ENCODE results near the gene USP40. TPM values are rescaled to one million over a fixed set of nuclear protein-coding genes. Genes with fewer than 3 reads are reported as not detected.

The USP40 gene
- total and polyA plus RNA-seq, 2 experiments from 2014 or later: 5.7 to 11.7 TPM

- DNase-seq (ENCODE audit: low spot score) (no peak), ATAC-seq (no peak)
- Histone ChIP-seq H4K20me1 (replicated peaks; ENCODE audit: insufficient read depth) (no peaks in the 10 kb centered on the region), H3K79me2 (replicated peaks; ENCODE audit: insufficient read depth) (no peaks in the 10 kb centered on the region), H3F3A (replicated peaks; ENCODE audit: low read depth) (no peaks in the 10 kb centered on the region), H2AFZ (no peak overlapping the region), H3K9me2 (ENCODE audit: insufficient read depth) (no peaks in the 10 kb centered on the region), H3K4me3 (no peak overlapping the region), H3K4me2 (no peak overlapping the region), H3K27me3 (ENCODE audit: insufficient read depth) (no peaks in the 10 kb centered on the region), H3K36me3 (ENCODE audit: insufficient read depth) (no peaks in the 10 kb centered on the region), H3K4me1 (ENCODE audit: insufficient read depth) (no peaks in the 10 kb centered on the region), H3K27ac (ENCODE audit: low read depth) (no peak overlapping the region)
- no peak overlapping the region for H3K4me3 Mint-ChIP-seq
- H3K4me1 Mint-ChIP-seq: no peaks in the 10 kb centered on the region; the same call in 2 of the 3 replicates
- peaks cover 2% of the 10 kb centered on the region for H3K27me3 Mint-ChIP-seq (ENCODE audit: insufficient read depth, low read depth, poor library complexity)
- peaks cover 4% of the 10 kb centered on the region; the same call in 1 of the 3 replicates for H3K9me3 Mint-ChIP-seq
- H3K27ac Mint-ChIP-seq: no peak overlapping the region; the same call in 1 of the 2 replicates
- H3K36me3 Mint-ChIP-seq (ENCODE audit: low read depth): peaks cover 17% of the 10 kb centered on the region
- TF ChIP-seq ZNF331 (CRISPR knock-in tag; IDR thresholded peaks at IDR 0.05; ENCODE audit: low read depth): no peak
- no peak for TF ChIP-seq JUNB (IDR thresholded peaks at IDR 0.05; ENCODE audit: unreplicated experiment)
- no peak for TF ChIP-seq EZH2 (IDR thresholded peaks at IDR 0.05; ENCODE audit: low read depth, unreplicated experiment)
- no peak for TF ChIP-seq ZNF114 (CRISPR knock-in tag; IDR thresholded peaks at IDR 0.05)
- no peak for TF ChIP-seq EZH2phosphoT487 (IDR thresholded peaks at IDR 0.05; ENCODE audit: unreplicated experiment)
- TF ChIP-seq CTCF (conservative IDR thresholded peaks at IDR 0.05; ENCODE audit: low read depth in 2 of 2): no peak
- TF ChIP-seq STAT1 (IDR thresholded peaks at IDR 0.05; ENCODE audit: unreplicated experiment): no peak
- no peak for TF ChIP-seq NANOG (IDR thresholded peaks at IDR 0.05; ENCODE audit: borderline replicate concordance)
- TF ChIP-seq CREB1 (CRISPR knock-in tag; IDR thresholded peaks at IDR 0.05; ENCODE audit: low read depth): no peak
- no peak for TF ChIP-seq ETS1 (IDR thresholded peaks at IDR 0.05)
- no peak for TF ChIP-seq REST (IDR thresholded peaks at IDR 0.05; ENCODE audit: unreplicated experiment)
- no peak for TF ChIP-seq ZNF462 (CRISPR knock-in tag; IDR thresholded peaks at IDR 0.05)
- no peak for TF ChIP-seq POLR2AphosphoS5 (IDR thresholded peaks at IDR 0.05; ENCODE audit: low read depth)
These were observed 89.7 kb downstream of the USP40 start for GRCh38 chr2:233476651-233477547.

Data from GM23338 (cell line).